Activated B cell treated with CpG ODN at 0.5 μM for 24 hours (primary cell): ENCODE data around the gene LRP5. TPM values are rescaled to one million over a fixed set of nuclear protein-coding genes. Genes with fewer than 3 reads are reported as not detected.
"Not testable (repeated sequence)": the region's sequence is repeated elsewhere in the genome, so short reads cannot be mapped to it uniquely, and the experiment has no call there.

ENCODE experiments used
- ATAC-seq: fragments of 200-7000 bp; cut with Tn5 transposase; one replicate; pipeline ENCODE4 v1.10.0; 2021; ENCODE audit warnings: low read depth, mild to moderate bottlenecking, moderate library complexity
- CTCF ChIA-PET: fragments of 350-600 bp; sonication (Branson Sonifier 250); formaldehyde crosslinking; loops from one replicate; lab custom pipeline; 2021; ENCODE audit warnings: antibody characterized with exemption; lab: Charles Lee
- POLR2A ChIA-PET: fragments of 350-600 bp; sonication (Branson Sonifier 250); formaldehyde crosslinking; loops from one replicate; lab custom pipeline; 2021; ENCODE audit warnings: antibody characterized with exemption; lab: Charles Lee
- DNase-seq: peaks from one replicate; pipeline ENCODE4 v3.0.0; 2022
- H3K27ac Mint-ChIP-seq: one replicate; pipeline ENCODE4 v1.8.0; 2020; ENCODE audit warnings: mixed read lengths
- H3K27me3 Mint-ChIP-seq: one replicate; pipeline ENCODE4 v1.8.0; 2021; ENCODE audit warnings: mixed read lengths
- H3K36me3 Mint-ChIP-seq: one replicate; pipeline ENCODE4 v1.8.0; 2021; ENCODE audit warnings: low read depth, mixed read lengths
- H3K4me1 Mint-ChIP-seq: one replicate; pipeline ENCODE4 v1.8.0; 2021; ENCODE audit warnings: mixed read lengths
- H3K4me3 Mint-ChIP-seq: one replicate; pipeline ENCODE4 v1.8.0; 2020; ENCODE audit warnings: mild to moderate bottlenecking, mixed read lengths
- H3K9me3 Mint-ChIP-seq: one replicate; pipeline ENCODE4 v1.8.0; 2020; ENCODE audit warnings: mixed read lengths
- intact Hi-C: fragments of 100-400 bp; cut with micrococcal nuclease; formaldehyde crosslinking; loops from one replicate; pipeline ENCODE4 v1.15.1; 2024
- total RNA-seq: library from RNA; stranded (reverse); gene quantifications from 2 replicates; pipeline ENCODE4 v1.2.3, GENCODE V29; 2022
- TF ChIP-seq, protein P1 (sequence below): fragments of 200-600 bp; IDR thresholded peaks from one replicate; pipeline ENCODE4 v1.8.0; 2022; ENCODE audit warnings: antibody characterized with exemption, mild to moderate bottlenecking

LRP5 gene
- total RNA-seq, 1 donor from 2014 or later: 8.7 TPM

DNA sequence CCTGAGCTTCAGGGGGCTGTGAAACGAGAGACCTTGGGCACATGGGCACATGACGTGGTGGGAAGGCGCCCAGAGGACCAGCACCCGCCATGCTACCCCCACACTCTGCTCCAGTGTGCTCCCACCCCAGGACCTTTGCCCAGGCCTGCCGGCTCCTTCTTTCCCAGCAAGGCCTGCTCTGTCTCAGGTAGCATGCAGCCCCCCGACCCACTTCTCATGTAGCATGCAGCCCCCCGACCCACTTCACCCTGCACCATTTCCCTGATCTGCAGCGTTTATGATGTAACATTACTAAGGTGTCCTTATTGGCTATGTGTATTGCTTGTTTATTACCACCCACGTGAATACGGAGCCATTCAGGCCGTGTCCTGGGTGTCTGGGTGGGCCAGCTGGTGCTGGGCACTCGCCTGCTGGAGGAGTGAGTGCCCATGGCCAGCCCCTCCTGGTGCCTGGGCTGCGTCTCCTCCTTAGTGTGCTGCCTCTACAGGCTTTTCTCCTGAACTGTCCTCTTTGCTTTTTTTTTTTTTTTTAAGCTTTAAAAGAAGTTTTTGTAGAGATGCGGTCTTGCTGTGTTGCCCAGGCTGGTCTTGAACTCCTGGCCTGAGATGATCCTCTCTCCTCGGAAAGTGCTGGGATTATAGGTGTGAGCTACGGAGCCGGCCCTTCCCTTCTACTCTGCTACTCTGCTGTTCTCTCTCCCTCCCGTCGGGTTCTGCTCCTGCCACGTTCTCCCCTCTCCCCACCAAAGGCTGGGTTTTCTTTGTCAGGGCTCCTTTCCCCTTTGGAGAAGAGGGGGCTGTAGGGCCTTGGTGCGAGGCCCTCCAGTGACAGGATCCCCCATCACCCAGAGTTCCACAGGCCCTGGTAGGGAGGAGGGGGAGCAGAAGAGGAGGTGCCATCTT lies 29.4 kb downstream of the LRP5 start:
- ATAC-seq (no peak), DNase-seq (no peak)
- H3K27ac Mint-ChIP-seq: no peak overlapping the region
- peaks cover 36% of the 10 kb centered on the region for H3K4me1 Mint-ChIP-seq
- H3K36me3 Mint-ChIP-seq: no peaks in the 10 kb centered on the region
- H3K27me3 Mint-ChIP-seq: no peaks in the 10 kb centered on the region
- intact Hi-C loops: no loop called here
- no peaks in the 10 kb centered on the region for H3K9me3 Mint-ChIP-seq
- ChIA-PET POLR2A (no interaction called here), CTCF (no interaction called here)
- H3K4me3 Mint-ChIP-seq: no peak overlapping the region
- TF ChIP-seq, protein P1, sequence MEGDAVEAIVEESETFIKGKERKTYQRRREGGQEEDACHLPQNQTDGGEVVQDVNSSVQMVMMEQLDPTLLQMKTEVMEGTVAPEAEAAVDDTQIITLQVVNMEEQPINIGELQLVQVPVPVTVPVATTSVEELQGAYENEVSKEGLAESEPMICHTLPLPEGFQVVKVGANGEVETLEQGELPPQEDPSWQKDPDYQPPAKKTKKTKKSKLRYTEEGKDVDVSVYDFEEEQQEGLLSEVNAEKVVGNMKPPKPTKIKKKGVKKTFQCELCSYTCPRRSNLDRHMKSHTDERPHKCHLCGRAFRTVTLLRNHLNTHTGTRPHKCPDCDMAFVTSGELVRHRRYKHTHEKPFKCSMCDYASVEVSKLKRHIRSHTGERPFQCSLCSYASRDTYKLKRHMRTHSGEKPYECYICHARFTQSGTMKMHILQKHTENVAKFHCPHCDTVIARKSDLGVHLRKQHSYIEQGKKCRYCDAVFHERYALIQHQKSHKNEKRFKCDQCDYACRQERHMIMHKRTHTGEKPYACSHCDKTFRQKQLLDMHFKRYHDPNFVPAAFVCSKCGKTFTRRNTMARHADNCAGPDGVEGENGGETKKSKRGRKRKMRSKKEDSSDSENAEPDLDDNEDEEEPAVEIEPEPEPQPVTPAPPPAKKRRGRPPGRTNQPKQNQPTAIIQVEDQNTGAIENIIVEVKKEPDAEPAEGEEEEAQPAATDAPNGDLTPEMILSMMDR: no peak

DNA sequence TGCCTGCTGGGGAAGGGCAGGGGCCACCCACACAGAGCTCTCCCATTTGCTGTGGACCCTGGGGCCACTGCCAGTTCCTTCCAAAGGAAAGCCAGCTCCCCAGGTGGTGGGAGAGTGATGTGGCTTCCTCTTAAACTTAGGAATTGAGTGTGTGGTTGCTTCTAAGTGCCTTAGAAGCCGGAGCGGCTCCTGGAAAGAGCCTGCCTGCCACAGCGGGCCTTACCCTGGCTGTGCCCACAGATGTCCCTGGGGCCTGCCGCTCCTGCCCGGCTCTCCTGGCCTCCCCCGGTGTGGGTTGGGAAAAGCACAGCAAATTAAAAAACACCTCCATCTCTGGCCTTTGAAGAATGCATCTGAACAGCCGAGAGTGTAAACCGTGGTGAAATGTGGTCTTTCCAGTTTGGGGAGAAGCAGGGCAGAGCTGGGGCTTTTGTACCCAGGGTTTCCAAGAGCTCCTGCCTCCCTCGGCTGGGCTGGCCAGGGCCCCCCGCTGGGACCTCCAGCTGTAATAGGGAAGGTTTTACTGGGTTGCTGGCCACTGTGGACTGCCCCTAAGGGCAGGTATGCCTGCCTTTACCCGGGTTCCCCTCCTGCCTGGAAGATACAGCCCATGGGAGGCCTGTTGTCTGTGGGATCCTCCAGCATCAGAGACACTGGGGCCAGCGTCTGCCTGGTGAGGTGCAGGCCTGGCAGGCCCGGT lies 30.2 kb downstream of the LRP5 start:
- POLR2A ChIA-PET: no interaction called here
- Mint-ChIP-seq H3K9me3 (no peaks in the 10 kb centered on the region), H3K27me3 (no peaks in the 10 kb centered on the region), H3K27ac (no peak overlapping the region), H3K4me1 (peaks cover 39% of the 10 kb centered on the region), H3K36me3 (no peaks in the 10 kb centered on the region), H3K4me3 (no peak overlapping the region)
- CTCF ChIA-PET: no interaction called here
- ATAC-seq: no peak
- intact Hi-C loops: no loop called here
- no peak for DNase-seq
- TF ChIP-seq, protein P1: no peak

DNA sequence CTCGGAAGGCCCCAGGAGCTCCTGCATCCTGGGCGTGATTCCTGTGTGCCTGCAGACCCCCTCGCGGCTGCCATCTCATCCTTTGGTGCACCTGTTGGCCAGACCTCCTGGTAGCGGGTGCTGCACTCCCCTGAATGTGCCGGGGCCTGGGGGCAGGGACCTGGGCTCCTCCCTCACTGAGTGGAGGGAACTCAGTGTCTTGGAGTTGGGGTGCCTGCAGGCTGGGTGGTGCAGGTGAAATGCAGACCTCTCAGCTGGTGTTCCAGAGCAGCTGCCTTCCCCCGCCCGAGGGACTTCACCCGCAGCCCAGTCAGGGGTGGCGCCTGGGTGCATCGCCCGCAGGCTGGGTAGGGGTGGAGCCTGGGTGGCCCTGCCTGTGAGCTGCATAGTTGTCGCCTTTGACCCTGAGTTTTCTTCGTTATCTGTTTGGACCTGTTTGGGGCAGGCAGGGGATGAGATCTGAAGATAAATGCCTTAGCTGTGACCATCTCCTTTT lies 31.4 kb downstream of the LRP5 start:
- Mint-ChIP-seq H3K9me3 (no peaks in the 10 kb centered on the region), H3K27ac (no peak overlapping the region), H3K27me3 (no peaks in the 10 kb centered on the region), H3K36me3 (no peaks in the 10 kb centered on the region), H3K4me1 (peaks cover 41% of the 10 kb centered on the region), H3K4me3 (no peak overlapping the region)
- no peak for DNase-seq
- CTCF ChIA-PET: no interaction called here
- TF ChIP-seq, protein P1: no peak
- POLR2A ChIA-PET: no interaction called here
- intact Hi-C loops: no loop called here
- peak; percentile 83 for ATAC-seq

DNA sequence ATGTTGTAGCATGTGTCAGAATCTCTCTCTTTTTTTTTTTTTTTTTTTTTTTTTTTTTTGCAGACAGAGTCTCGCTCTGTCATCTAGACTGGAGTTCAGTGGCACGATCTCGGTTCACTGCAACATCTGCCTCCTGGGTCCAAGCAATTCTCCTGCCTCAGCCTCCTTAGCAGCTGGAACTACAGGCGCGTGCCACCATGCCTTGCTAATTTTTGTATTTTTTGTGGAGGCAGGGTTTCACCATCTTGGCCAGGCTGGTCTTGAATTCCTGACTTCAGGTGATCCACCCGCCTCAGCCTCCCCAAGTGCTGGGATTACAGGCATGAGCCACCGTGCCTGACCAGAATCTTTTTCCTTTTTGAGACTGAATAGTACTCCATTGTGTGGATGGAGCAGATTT lies 32.4 kb downstream of the LRP5 start:
- H3K4me3 Mint-ChIP-seq, H3K27ac Mint-ChIP-seq, ATAC-seq, intact Hi-C loops, DNase-seq, H3K27me3 Mint-ChIP-seq, H3K36me3 Mint-ChIP-seq, CTCF ChIA-PET, POLR2A ChIA-PET, H3K9me3 Mint-ChIP-seq: not testable (repeated sequence)
- peaks cover 41% of the 10 kb centered on the region for H3K4me1 Mint-ChIP-seq

DNA sequence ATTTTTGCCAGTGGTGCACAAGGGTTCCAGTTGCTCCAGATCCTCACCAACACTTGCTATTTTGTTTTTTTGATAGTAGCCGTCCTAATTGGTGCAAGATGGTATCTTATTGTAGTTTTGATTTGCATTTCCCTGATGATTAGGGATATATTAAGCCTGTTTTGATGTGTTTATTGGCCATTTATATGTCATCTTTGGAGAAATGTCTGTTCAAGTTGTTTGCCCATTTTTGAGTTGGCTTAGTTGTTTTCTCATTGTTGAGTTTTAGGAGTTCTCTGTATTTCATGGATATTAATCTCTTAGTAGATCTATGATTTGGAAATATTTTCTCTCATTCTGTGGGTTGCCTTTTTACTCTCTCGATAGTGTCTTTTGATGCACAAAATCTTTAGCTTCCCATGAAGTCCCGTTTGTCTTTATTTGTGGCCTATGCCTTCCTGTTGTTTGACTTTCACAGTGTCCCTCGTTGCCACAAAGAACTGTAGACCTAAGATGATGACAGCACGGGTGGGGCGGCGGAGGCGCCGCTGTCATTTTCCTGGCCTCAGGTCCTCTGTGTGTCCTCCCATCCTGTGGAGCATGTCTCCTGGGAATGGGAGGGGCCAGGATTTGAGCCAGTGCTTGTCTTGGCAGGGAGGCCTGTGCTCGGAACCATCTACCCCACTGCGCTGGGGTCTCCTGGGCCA lies 33.5 kb downstream of the LRP5 start:
- Mint-ChIP-seq H3K4me3 (no peak overlapping the region), H3K27ac (no peak overlapping the region), H3K27me3 (no peaks in the 10 kb centered on the region), H3K9me3 (no peaks in the 10 kb centered on the region), H3K36me3 (no peaks in the 10 kb centered on the region), H3K4me1 (peaks cover 35% of the 10 kb centered on the region)
- TF ChIP-seq, protein P1: no peak
- no peak for DNase-seq
- intact Hi-C loops: no loop called here
- no peak for ATAC-seq
- ChIA-PET POLR2A (interaction anchor here (1.7 kb wide), 1 partner anchor 25 kb away, joined by 4 read pairs; no protein-coding TSS in a partner anchor), CTCF (no interaction called here)
